ENCODE measurements around the gene HOXB5. TPM values are rescaled to one million over a fixed set of nuclear protein-coding genes. Genes with fewer than 3 reads are reported as not detected.

HOXB5 gene
- total RNA-seq, 2 experiments from 2014 or later, result not detected

- H3K4me1 Mint-ChIP-seq (ENCODE audit: low read depth), result peaks cover 29% of the 10 kb centered on the region
- DNase-seq, result peak; percentile 60
- H3K36me3 Mint-ChIP-seq, result no peaks in the 10 kb centered on the region
- H3K9me3 Mint-ChIP-seq, result no peaks in the 10 kb centered on the region
- ChIA-PET CTCF (interaction anchor here (1.0 to 6.0 kb wide), 9 partner anchors 13 to 373 kb away, joined by 3 to 94 read pairs (median 5); no protein-coding TSS in a partner anchor), POLR2A (no interaction called here)
- H3K27ac Mint-ChIP-seq, result no peak overlapping the region
- H3K27me3 Mint-ChIP-seq, result peaks cover 77% of the 10 kb centered on the region
- intact Hi-C loops (cut with micrococcal nuclease), result loop anchor here (2.0 kb wide), 1 partner anchor 17 kb away; no protein-coding TSS in a partner anchor
- H3K4me3 Mint-ChIP-seq, result peak overlapping the region; percentile 72
These were observed 2.6 kb upstream of the HOXB5 start for GRCh38 chr17:48596000-48596734.

GRCh38 chr17:48595278-48595999 lies 1.9 kb upstream of the HOXB5 start:
- CTCF ChIA-PET, result interaction anchor here (0.6 to 6.0 kb wide), 13 partner anchors 12 to 1157 kb away, joined by 3 to 94 read pairs (median 4); no protein-coding TSS in a partner anchor
- POLR2A ChIA-PET, result no interaction called here
- Mint-ChIP-seq H3K4me3 (no peak overlapping the region), H3K27ac (no peak overlapping the region), H3K36me3 (no peaks in the 10 kb centered on the region), H3K9me3 (no peaks in the 10 kb centered on the region), H3K4me1 (ENCODE audit: low read depth) (peaks cover 29% of the 10 kb centered on the region), H3K27me3 (peaks cover 75% of the 10 kb centered on the region)
- DNase-seq, result no peak
- intact Hi-C loops (cut with micrococcal nuclease), result no loop called here

GRCh38 chr17:48594538-48595277 lies 1.1 kb upstream of the HOXB5 start:
- ChIA-PET CTCF (interaction anchor here (0.6 to 6.0 kb wide), 13 partner anchors 20 to 1156 kb away, joined by 3 to 94 read pairs (median 4); no protein-coding TSS in a partner anchor), POLR2A (no interaction called here)
- H3K36me3 Mint-ChIP-seq, result no peaks in the 10 kb centered on the region
- no peaks in the 10 kb centered on the region for H3K9me3 Mint-ChIP-seq
- intact Hi-C loops (cut with micrococcal nuclease), result loop anchor here (5.0 kb wide), 1 partner anchor 567 kb away; no protein-coding TSS in a partner anchor
- H3K4me1 Mint-ChIP-seq (ENCODE audit: low read depth), result peaks cover 30% of the 10 kb centered on the region
- DNase-seq, result no peak
- H3K27me3 Mint-ChIP-seq, result peaks cover 75% of the 10 kb centered on the region
- no peak overlapping the region for H3K4me3 Mint-ChIP-seq
- H3K27ac Mint-ChIP-seq, result no peak overlapping the region

- peak; percentile 88 for DNase-seq
- ChIA-PET CTCF (interaction anchor here (0.6 to 6.0 kb wide), 39 partner anchors 19 to 569 kb away, joined by 3 to 94 read pairs (median 7); partner anchors contain the start of genes HOXB8, HOXB9 and SNX11), POLR2A (no interaction called here)
- Mint-ChIP-seq H3K4me1 (ENCODE audit: low read depth) (peaks cover 31% of the 10 kb centered on the region), H3K36me3 (no peaks in the 10 kb centered on the region), H3K9me3 (no peaks in the 10 kb centered on the region), H3K27me3 (peaks cover 73% of the 10 kb centered on the region), H3K27ac (no peak overlapping the region), H3K4me3 (peak overlapping the region; percentile 72)
- intact Hi-C loops (cut with micrococcal nuclease), result loop anchor here (1.0 to 5.0 kb wide), 3 partner anchors 257 to 567 kb away; no protein-coding TSS in a partner anchor
These were observed 410 bp upstream of the HOXB5 start for GRCh38 chr17:48593840-48594537.

- H3K36me3 Mint-ChIP-seq, result no peaks in the 10 kb centered on the region
- DNase-seq, result no peak
- POLR2A ChIA-PET, result interaction anchor here (0.9 kb wide), 1 partner anchor 31 kb away, joined by 3 read pairs; no protein-coding TSS in a partner anchor
- H3K4me1 Mint-ChIP-seq (ENCODE audit: low read depth), result peaks cover 21% of the 10 kb centered on the region
- peak overlapping the region; percentile 40 for H3K4me3 Mint-ChIP-seq
- H3K27me3 Mint-ChIP-seq, result peaks cover 72% of the 10 kb centered on the region
- H3K27ac Mint-ChIP-seq, result no peak overlapping the region
- CTCF ChIA-PET, result interaction anchor here (0.6 to 6.0 kb wide), 59 partner anchors 15 to 567 kb away, joined by 3 to 94 read pairs (median 5); partner anchors contain the start of genes HOXB8 and HOXB9
- no peaks in the 10 kb centered on the region for H3K9me3 Mint-ChIP-seq
- intact Hi-C loops (cut with micrococcal nuclease), result loop anchor here (2.0 to 5.0 kb wide), 2 partner anchors 256 to 565 kb away; no protein-coding TSS in a partner anchor
These were observed 1.0 kb downstream of the HOXB5 start for GRCh38 chr17:48592577-48592976.

- no peak for DNase-seq
- intact Hi-C loops (cut with micrococcal nuclease), result loop anchor here (2.0 to 5.0 kb wide), 2 partner anchors 255 to 565 kb away; no protein-coding TSS in a partner anchor
- no peak overlapping the region for H3K4me3 Mint-ChIP-seq
- no peaks in the 10 kb centered on the region for H3K9me3 Mint-ChIP-seq
- H3K27me3 Mint-ChIP-seq, result peaks cover 74% of the 10 kb centered on the region
- POLR2A ChIA-PET, result no interaction called here
- peaks cover 16% of the 10 kb centered on the region for H3K4me1 Mint-ChIP-seq (ENCODE audit: low read depth)
- CTCF ChIA-PET, result interaction anchor here (1.3 to 6.0 kb wide), 17 partner anchors 15 to 328 kb away, joined by 3 to 94 read pairs (median 11); partner anchors contain the start of gene HOXB8
- H3K36me3 Mint-ChIP-seq, result no peaks in the 10 kb centered on the region
- H3K27ac Mint-ChIP-seq, result no peak overlapping the region
These were observed 1.5 kb downstream of the HOXB5 start for GRCh38 chr17:48592057-48592514.

- peaks cover 74% of the 10 kb centered on the region for H3K27me3 Mint-ChIP-seq
- intact Hi-C loops (cut with micrococcal nuclease), result loop anchor here (2.0 to 5.0 kb wide), 2 partner anchors 255 to 564 kb away; no protein-coding TSS in a partner anchor
- H3K36me3 Mint-ChIP-seq, result no peaks in the 10 kb centered on the region
- ChIA-PET POLR2A (no interaction called here), CTCF (interaction anchor here (2.1 to 6.0 kb wide), 7 partner anchors 99 to 327 kb away, joined by 11 to 94 read pairs (median 34); no protein-coding TSS in a partner anchor)
- H3K4me1 Mint-ChIP-seq (ENCODE audit: low read depth), result peaks cover 12% of the 10 kb centered on the region
- no peak overlapping the region for H3K27ac Mint-ChIP-seq
- H3K4me3 Mint-ChIP-seq, result no peak overlapping the region
- no peaks in the 10 kb centered on the region for H3K9me3 Mint-ChIP-seq
- no peak for DNase-seq
These were observed 2.1 kb downstream of the HOXB5 start for GRCh38 chr17:48591255-48592056.

- intact Hi-C loops (cut with micrococcal nuclease), result loop anchor here (5.0 kb wide), 1 partner anchor 563 kb away; no protein-coding TSS in a partner anchor
- ChIA-PET CTCF (interaction anchor here (0.6 to 4.6 kb wide), 2 partner anchors 98 to 239 kb away, joined by 4 to 37 read pairs; no protein-coding TSS in a partner anchor), POLR2A (no interaction called here)
- Mint-ChIP-seq H3K4me3 (no peak overlapping the region), H3K4me1 (ENCODE audit: low read depth) (peaks cover 16% of the 10 kb centered on the region), H3K9me3 (no peaks in the 10 kb centered on the region), H3K27ac (no peak overlapping the region), H3K36me3 (no peaks in the 10 kb centered on the region), H3K27me3 (peaks cover 76% of the 10 kb centered on the region)
- no peak for DNase-seq
These were observed 2.9 kb downstream of the HOXB5 start for GRCh38 chr17:48590607-48591161.

GRCh38 chr17:48589831-48590606 lies 3.6 kb downstream of the HOXB5 start, which contains the start of gene HOXB3:
Gene HOXB3, minus strand, starts transcription at chr17:48590241. Its CDS starts 37,767 bp downstream, at chr17:48552474.
- peaks cover 74% of the 10 kb centered on the region for H3K27me3 Mint-ChIP-seq
- CTCF ChIA-PET, result interaction anchor here (0.6 to 4.6 kb wide), 4 partner anchors 89 to 238 kb away, joined by 4 to 37 read pairs (median 9); no protein-coding TSS in a partner anchor
- POLR2A ChIA-PET, result no interaction called here
- no peaks in the 10 kb centered on the region for H3K36me3 Mint-ChIP-seq
- DNase-seq, result no peak
- H3K27ac Mint-ChIP-seq, result no peak within 1 kb of the TSS
- intact Hi-C loops (cut with micrococcal nuclease), result loop anchor here (5.0 kb wide), 1 partner anchor 563 kb away; no protein-coding TSS in a partner anchor
- H3K4me3 Mint-ChIP-seq, result no peak within 1 kb of the TSS
- H3K4me1 Mint-ChIP-seq (ENCODE audit: low read depth), result peaks cover 22% of the 10 kb centered on the region
- H3K9me3 Mint-ChIP-seq, result no peaks in the 10 kb centered on the region

All from activated CD4-positive, alpha-beta memory T cell treated with anti-CD3 and anti-CD28 coated beads for 36 hours (primary cell).